Activated T-cell treated with anti-CD3 and anti-CD28 coated beads for 24 hours (primary cell): ENCODE measurements around the gene ITGB1BP2.
"Not testable (repeated sequence)": the region's sequence is repeated elsewhere in the genome, so short reads cannot be mapped to it uniquely, and the experiment has no call there.

Source experiments
- DNase-seq: peaks from one replicate; pipeline ENCODE4 v3.0.0-alpha.2; 2020; ENCODE audit warnings: low read depth

The ITGB1BP2 gene

DNA sequence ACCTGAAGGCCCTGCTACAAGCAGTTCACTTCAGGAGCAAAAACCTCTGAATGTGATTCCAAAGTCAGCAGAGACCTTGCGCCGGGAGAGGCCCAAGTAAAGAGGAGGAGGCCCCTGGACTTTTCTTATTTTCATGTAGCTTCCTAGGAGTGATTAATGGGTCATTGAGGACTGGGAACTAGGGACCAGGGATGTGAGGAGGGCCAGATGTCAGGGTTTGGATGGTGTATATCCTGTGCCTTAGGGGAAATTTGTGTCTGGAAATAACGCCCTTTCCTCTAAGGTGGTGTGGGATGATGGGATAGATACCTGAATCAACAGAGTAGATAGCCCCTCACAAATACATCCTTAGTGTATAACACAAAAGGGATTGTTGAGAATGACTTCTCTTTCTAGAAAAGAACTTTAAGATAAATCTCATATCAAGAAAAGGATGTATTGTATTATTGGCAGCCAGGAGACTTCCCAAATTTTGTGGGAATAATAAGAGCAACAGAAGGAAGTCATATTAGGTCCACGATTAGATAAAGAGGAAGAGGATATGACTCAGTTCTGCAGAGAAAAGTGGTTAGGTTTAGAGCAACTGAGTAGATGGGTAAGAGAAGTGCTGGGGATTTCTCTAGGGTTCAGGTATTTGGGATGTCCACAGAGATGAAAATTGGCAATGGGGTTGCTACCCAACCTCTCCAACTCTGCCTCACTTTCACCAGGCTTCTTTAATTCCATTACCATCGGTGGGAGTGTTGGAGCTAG lies 1.1 kb downstream of the ITGB1BP2 start:
- no peak for DNase-seq

DNA sequence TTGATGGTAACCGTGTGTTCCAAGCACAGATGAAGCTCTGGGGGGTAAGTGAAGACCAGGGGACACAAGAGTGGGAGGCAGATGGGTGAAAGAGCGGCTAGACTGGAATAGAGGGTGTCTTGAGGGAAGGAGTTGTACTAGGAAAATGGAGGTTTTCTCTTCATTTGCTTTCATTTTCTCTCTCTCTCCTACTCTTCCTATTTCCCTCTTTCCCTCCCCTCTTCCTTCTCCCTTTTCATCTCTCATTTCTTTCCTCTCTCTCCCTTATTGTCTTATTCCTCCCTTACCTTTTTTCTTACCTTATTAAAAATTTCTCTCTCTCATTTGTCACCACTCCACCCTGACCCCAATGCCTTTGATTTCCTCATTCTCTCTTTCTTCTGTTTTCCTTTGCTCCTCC lies 3.0 kb downstream of the ITGB1BP2 start:
- DNase-seq, result no peak

DNA sequence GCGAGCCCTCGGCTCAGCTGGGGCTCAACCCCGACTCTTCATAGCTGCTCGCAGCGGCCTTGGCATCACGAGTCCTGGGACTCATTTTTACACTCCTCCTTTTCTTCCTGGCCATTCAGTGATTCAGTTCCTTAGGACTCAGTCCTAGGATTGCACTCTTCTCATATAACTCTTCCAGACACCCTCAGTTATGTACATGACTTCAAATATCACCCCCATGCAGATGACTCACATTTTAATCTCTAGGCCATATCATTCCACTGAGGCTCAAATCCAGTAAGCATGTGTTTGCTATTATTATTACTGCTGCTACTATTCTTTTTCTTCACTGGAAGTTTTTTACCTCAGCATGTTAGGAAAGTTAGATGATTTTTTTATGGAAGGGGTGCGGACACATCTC lies 14.4 kb downstream of the ITGB1BP2 start:
- DNase-seq, result no peak

DNA sequence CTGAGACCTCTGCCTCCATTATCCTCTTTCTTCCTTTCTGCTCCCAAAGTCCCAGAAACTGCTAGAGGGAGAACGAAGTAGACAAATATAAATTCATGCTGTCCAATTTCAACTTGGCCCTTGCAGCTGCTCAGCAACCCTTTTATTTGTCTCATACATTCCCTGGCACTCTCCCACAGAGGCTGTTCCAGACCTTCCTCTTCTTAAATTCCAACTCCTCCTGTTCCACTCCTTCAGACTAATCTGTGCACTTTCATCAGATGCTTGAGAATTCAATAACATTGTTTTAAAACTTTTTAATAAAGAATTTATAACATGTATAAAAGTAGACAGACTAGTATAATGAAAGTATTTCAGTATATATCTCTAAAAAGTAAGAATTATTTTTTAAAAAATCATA lies 15.4 kb downstream of the ITGB1BP2 start:
- DNase-seq, result not testable (repeated sequence)

DNA sequence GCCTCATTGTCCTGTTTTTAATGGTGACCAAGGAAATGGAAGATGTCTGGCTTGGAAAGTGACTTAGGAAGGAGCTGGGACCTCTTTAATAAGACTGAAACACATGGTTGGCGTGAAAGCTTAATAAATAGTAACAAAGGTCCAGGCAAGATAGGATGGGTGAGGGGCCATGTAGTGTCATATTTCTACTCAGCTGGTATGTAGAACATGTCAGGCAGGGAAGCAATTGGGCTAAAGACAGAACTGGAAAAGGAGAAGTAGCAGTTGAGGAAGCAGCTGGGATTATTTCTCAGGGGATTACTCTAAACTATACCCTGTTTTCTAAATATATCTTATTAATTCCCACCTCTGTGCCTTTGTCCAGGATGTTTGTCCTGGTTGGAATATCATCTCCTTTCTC lies 18.6 kb downstream of the ITGB1BP2 start:
- DNase-seq, result no peak

DNA sequence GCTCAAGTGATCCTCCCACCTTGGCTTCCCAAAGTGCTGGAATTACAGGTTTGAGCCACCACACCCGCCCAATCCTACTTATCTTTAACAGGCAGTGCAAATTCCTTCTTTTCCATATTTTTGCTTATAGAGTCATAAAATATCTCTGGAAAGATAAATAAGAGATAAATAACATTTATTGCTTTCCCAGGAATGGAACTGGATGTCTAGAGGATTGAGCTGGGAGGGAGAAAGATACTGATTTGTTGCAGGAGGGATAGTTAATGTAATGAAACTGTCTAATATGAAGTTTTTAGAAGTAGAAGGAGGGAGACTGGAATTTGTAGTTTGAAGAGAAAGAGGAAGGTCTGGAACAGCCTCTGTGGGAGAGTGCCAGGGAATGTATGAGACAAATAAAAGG lies 20.2 kb downstream of the ITGB1BP2 start:
- no peak for DNase-seq

DNA sequence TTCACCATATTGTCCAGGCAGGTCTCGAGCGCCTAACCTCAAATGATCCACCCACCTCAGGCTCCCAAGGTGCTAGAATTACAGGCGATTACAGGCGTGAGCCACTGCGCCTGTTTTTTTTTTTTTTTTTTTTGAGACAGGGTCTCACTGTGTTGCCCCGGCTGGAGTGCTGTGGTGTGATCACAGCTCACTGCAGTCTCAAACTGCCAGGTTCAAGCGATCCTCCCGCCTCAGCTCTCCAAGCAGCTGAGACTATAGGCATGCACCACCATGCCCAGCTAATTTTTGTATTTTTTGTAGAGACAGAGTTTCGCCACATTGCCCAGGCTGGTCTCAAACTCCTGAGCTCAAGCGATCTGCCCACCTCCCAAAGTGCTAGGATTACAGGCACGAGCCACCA lies 22.9 kb downstream of the ITGB1BP2 start:
- DNase-seq, result not testable (repeated sequence)

DNA sequence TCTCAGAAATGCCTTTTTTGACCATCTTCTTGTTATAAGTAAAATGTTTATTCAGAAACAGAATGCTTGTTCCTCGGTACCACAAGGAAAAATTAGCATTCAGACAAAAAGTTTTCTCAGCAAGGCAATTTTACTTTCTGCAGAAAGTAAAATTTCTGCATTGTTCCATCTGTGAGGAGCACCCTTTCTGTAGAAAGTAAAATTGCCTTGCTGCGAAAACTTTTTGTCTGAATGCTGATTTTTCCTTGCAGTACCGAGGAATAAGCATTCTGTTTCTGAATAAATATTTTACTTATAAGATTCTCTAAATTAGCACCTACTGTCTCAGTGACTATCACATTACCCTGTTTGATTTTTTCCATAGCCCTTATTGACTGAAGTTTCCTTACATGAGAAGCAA lies 24.8 kb downstream of the ITGB1BP2 start:
- no peak for DNase-seq

DNA sequence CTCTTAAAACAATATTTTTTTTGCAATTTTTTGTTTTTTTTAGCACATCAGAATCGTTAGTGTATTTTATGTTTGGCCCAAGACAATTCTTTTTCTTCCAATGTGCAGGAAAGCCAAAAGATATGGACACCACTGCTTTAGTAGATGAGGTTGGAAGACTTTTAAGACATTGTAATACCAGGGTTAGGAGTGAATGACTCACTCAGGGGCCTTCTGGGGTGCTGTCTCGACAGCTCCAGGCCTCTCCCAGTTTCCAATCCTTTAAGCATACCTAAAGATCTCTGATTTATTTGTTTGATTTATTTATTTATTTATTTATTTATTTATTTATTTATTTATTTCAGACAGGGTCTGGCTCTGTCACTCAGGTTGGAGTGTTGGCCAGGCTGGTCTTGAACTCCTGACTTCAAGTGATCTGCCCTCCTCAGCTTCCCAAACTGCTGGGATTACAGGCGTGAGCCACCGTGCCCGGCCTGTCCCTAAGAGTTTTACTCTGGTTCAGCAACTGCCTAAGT lies 47.7 kb downstream of the ITGB1BP2 start:
- DNase-seq, result not testable (repeated sequence)

DNA sequence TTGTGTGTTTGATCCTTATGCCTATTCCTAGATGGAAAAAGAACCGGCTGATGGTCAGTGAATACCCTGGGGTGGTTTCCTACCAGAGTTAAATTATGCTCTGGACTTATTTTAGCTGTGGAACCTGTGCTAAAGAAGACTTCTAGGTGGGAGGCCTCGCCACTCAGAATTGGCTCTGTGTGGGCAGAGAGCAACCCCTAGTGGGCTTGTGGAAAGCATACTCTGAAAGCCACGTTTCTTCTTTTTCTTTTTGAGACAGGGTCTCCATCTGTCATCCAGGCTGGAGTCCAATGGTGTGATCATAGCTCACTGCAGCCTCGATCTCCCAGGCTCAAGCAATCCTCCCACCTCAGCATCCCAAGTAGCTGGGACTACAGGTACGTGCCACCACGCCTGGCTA lies 48.3 kb downstream of the ITGB1BP2 start:
- DNase-seq, result not testable (repeated sequence)

DNA sequence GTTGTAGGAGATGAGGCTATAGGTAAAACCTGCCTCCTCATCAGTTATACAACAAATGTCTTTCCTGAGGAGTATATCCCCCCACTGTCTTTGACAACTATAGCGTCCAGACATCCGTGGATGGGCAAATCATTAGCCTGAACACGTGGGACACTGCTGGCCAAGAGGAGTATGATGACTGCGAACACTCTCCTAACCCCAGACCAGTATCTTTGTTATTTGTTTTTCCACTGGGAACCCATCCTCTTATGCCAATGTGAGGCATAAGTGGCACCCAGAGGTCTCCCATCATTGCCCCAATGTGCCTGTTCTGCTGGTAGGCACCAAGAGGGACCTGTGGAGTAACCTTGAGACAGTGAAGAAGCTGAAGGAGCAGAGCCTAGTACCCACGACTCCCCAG lies 50.9 kb downstream of the ITGB1BP2 start:
- DNase-seq, result not testable (repeated sequence)
